PC-9 (cell line): ENCODE data around the gene KAT7. TPM values are rescaled to one million over a fixed set of nuclear protein-coding genes. Genes with fewer than 3 reads are reported as not detected.

ENCODE experiments used
- BruUV-seq: library from RNA; stranded (reverse); fragments of 400-500 nt; replicated peaks from 2 replicates; lab custom pipeline; 2021; lab: Mats Ljungman, UMichigan
- CTCF ChIA-PET: fragments of 300-600 bp; sonication (Branson Sonifier 250); formaldehyde crosslinking; loops from one replicate; lab custom pipeline; 2022; ENCODE audit warnings: antibody characterized with exemption; lab: Charles Lee
- POLR2A ChIA-PET: fragments of 300-600 bp; sonication (Branson Sonifier 250); formaldehyde crosslinking; loops from one replicate; lab custom pipeline; 2022; ENCODE audit warnings: antibody characterized with exemption; ENCODE audit not compliant: unreplicated experiment; lab: Charles Lee
- DNase-seq, 2 experiments: peaks; one replicate each; pipeline versions ENCODE4 v3.0.0 to v3.0.0-alpha.2; 2015 to 2022; ENCODE audit warnings: mixed read lengths in 1 of 2
- H2AFZ ChIP-seq: fragments of 200-600 bp; sonication (generic); 2 replicates; pipeline ENCODE4 v1.8.1; 2017; ENCODE audit warnings: antibody characterized with exemption
- H3F3A ChIP-seq: fragments of 200-600 bp; sonication (generic); 2 replicates; pipeline ENCODE4 v1.8.1; 2017; ENCODE audit warnings: antibody characterized with exemption, mild to moderate bottlenecking, low read depth; ENCODE audit not compliant: insufficient read depth
- H3K27ac ChIP-seq: fragments of 200-600 bp; sonication (generic); 2 replicates; pipeline ENCODE4 v1.6.1; 2016; ENCODE audit warnings: mixed run types
- H3K27me3 ChIP-seq: fragments of 200-600 bp; sonication (generic); 2 replicates; pipeline ENCODE4 v1.6.1; 2016; ENCODE audit warnings: low read depth, mixed run types; ENCODE audit not compliant: insufficient read depth
- H3K36me3 ChIP-seq: fragments of 200-600 bp; sonication (generic); 2 replicates; pipeline ENCODE4 v1.6.1; 2016; ENCODE audit warnings: low read depth, mixed run types
- H3K4me1 ChIP-seq: fragments of 200-600 bp; sonication (generic); replicated peaks from 2 replicates; pipeline ENCODE4 v1.6.1; 2016; ENCODE audit warnings: mixed run types; ENCODE audit not compliant: insufficient read depth
- H3K4me2 ChIP-seq: fragments of 200-600 bp; sonication (generic); 2 replicates; pipeline ENCODE4 v1.6.1; 2017; ENCODE audit warnings: mixed run types
- H3K4me3 ChIP-seq: fragments of 200-600 bp; sonication (generic); 2 replicates; pipeline ENCODE4 v1.6.1; 2016; ENCODE audit warnings: mixed run types
- H3K79me2 ChIP-seq: fragments of 200-600 bp; sonication (generic); 2 replicates; pipeline ENCODE4 v1.6.1; 2017; ENCODE audit warnings: low read depth, mixed run types
- H3K9me2 ChIP-seq: fragments of 200-600 bp; sonication (generic); 2 replicates; pipeline ENCODE4 v1.8.1; 2017; ENCODE audit warnings: mild to moderate bottlenecking; ENCODE audit not compliant: insufficient read depth
- H3K9me3 ChIP-seq: fragments of 200-600 bp; sonication (generic); 2 replicates; pipeline ENCODE4 v1.8.1; 2016; ENCODE audit warnings: low read depth; ENCODE audit not compliant: insufficient read depth
- H4K20me1 ChIP-seq: fragments of 200-600 bp; sonication (generic); 2 replicates; pipeline ENCODE4 v1.8.1; 2017; ENCODE audit not compliant: insufficient read depth
- EZH2 ChIP-seq: fragments of 200-600 bp; sonication (generic); IDR thresholded peaks from 2 replicates; pipeline ENCODE4 v1.8.0; 2017; ENCODE audit warnings: antibody characterized with exemption, low read depth
- intact Hi-C: fragments of 100-400 bp; cut with micrococcal nuclease; formaldehyde crosslinking; loops from one replicate; pipeline ENCODE4 v1.10.0; 2022; ENCODE audit not compliant: unreplicated experiment
- total RNA-seq: library from RNA; stranded (reverse); gene quantifications from 2 replicates; pipeline ENCODE4 v1.2.3, GENCODE V29; 2021
- TF ChIP-seq, protein P1 (sequence below): fragments of 200-600 bp; sonication (generic); conservative IDR thresholded peaks from 2 replicates; pipeline ENCODE4 v1.6.1; 2017; ENCODE audit warnings: mixed run types, antibody characterized with exemption, mild to moderate bottlenecking, moderate library complexity

KAT7 gene
- total RNA-seq, 1 experiment from 2014 or later, result 57.0 TPM

DNA sequence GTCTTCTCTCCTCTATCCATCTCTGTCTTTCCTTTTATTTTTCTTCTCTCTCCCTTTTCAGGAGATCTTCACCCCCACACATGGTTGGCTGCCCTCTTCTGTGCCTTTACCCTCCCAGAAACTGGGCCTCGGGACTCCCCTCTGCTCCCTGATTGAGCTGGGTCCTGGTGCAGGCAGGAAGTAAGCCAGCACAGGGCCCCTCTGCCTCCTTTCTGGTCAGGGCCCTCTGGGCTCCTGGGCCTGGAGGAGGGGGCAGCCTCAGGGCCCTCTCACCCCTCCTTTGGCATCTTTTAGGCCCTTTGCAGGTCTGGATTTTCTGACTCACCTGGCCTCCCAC is 80.5 kb downstream of the KAT7 start:
- Histone ChIP-seq H3K79me2 (no peaks in the 10 kb centered on the region), H3K9me2 (no peaks in the 10 kb centered on the region), H3K36me3 (no peaks in the 10 kb centered on the region), H3K27me3 (no peaks in the 10 kb centered on the region), H3K4me3 (no peak overlapping the region), H3F3A (no peaks in the 10 kb centered on the region), H3K9me3 (no peaks in the 10 kb centered on the region), H3K4me2 (no peak overlapping the region), H3K27ac (no peak overlapping the region), H2AFZ (no peak overlapping the region), H3K4me1 (peaks cover 9% of the 10 kb centered on the region), H4K20me1 (no peaks in the 10 kb centered on the region)
- TF ChIP-seq EZH2, result no peak
- TF ChIP-seq, protein P1, sequence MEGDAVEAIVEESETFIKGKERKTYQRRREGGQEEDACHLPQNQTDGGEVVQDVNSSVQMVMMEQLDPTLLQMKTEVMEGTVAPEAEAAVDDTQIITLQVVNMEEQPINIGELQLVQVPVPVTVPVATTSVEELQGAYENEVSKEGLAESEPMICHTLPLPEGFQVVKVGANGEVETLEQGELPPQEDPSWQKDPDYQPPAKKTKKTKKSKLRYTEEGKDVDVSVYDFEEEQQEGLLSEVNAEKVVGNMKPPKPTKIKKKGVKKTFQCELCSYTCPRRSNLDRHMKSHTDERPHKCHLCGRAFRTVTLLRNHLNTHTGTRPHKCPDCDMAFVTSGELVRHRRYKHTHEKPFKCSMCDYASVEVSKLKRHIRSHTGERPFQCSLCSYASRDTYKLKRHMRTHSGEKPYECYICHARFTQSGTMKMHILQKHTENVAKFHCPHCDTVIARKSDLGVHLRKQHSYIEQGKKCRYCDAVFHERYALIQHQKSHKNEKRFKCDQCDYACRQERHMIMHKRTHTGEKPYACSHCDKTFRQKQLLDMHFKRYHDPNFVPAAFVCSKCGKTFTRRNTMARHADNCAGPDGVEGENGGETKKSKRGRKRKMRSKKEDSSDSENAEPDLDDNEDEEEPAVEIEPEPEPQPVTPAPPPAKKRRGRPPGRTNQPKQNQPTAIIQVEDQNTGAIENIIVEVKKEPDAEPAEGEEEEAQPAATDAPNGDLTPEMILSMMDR, result no peak
- ChIA-PET POLR2A (no interaction called here), CTCF (no interaction called here)
- intact Hi-C loops, result no loop called here
- DNase-seq, result no peak
- no TSS peak for BruUV-seq

DNA sequence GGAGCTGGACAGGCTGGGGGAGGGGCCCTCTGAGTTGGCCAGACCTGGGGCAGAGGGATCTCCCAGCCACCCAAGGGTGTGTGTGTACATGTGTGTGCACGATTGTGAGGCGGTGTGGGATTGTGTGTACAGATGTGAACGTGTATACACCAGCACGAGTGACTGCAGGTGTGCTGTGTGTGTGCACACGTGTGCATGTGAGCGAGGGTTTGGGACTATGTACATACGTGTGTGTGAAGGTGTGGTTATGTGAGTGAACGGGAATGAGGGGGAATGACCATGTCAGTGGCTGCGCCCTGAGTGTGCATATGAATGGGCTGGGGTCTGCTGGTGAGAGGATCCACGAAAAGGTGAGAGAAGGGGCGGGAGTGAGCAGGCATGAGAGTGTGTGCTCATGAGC is 81.8 kb downstream of the KAT7 start:
- Histone ChIP-seq H3F3A (no peaks in the 10 kb centered on the region), H3K27ac (no peak overlapping the region), H3K79me2 (no peaks in the 10 kb centered on the region), H3K4me2 (no peak overlapping the region), H3K27me3 (no peaks in the 10 kb centered on the region), H3K4me3 (no peak overlapping the region), H3K9me2 (no peaks in the 10 kb centered on the region), H4K20me1 (no peaks in the 10 kb centered on the region), H2AFZ (no peak overlapping the region), H3K9me3 (no peaks in the 10 kb centered on the region), H3K36me3 (no peaks in the 10 kb centered on the region), H3K4me1 (peaks cover 11% of the 10 kb centered on the region)
- no TSS peak for BruUV-seq
- ChIA-PET POLR2A (no interaction called here), CTCF (no interaction called here)
- DNase-seq, result no peak
- intact Hi-C loops, result no loop called here
- TF ChIP-seq EZH2, result no peak
- TF ChIP-seq, protein P1, result no peak

DNA sequence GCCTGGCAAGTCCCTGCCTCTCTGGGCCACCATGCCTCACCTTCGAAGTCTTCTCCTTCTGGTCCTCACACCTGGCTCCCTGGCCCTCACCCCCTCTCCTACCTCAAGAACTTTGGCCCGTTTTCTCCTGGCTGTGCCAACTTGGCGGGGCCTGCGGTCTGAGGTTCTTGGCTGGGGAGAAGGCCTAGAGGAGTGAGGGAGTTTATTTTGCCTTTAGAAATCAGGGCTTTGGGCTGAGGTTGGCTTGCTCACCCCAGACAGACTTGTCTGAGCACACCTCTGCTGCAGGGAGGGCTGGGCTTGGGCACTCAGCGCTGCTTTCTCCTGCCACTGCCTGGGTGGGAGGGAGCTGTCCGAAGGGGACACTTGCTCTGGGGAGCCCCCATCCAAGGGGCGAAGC is 82.7 kb downstream of the KAT7 start:
- Histone ChIP-seq H3K27ac (no peak overlapping the region), H3K79me2 (no peaks in the 10 kb centered on the region), H3F3A (peaks cover 4% of the 10 kb centered on the region), H3K4me3 (no peak overlapping the region), H3K36me3 (no peaks in the 10 kb centered on the region), H4K20me1 (no peaks in the 10 kb centered on the region), H3K4me2 (no peak overlapping the region), H3K4me1 (peaks cover 15% of the 10 kb centered on the region), H3K27me3 (no peaks in the 10 kb centered on the region), H3K9me2 (no peaks in the 10 kb centered on the region), H3K9me3 (no peaks in the 10 kb centered on the region), H2AFZ (no peak overlapping the region)
- ChIA-PET CTCF (no interaction called here), POLR2A (no interaction called here)
- no peak for DNase-seq
- BruUV-seq, result no TSS peak
- intact Hi-C loops, result no loop called here
- no peak for TF ChIP-seq EZH2
- TF ChIP-seq, protein P1, result no peak
